Fibroblast of lung (primary cell): ENCODE data around the gene BBOF1. TPM values are rescaled to one million over a fixed set of nuclear protein-coding genes. Genes with fewer than 3 reads are reported as not detected.
"Not testable (repeated sequence)": the region's sequence is repeated elsewhere in the genome, so short reads cannot be mapped to it uniquely, and the experiment has no call there.

ENCODE experiments used
- DNase-seq, 2 donors: peaks; one replicate each; pipeline versions ENCODE4 v3.0.0 to v3.0.0-alpha.2; 2010; ENCODE audit warnings: low read depth in 2 of 2
- H2AFZ ChIP-seq: 2 replicates; pipeline ENCODE4 v1.5.1; 2012; ENCODE audit warnings: low read length, control low read depth, inconsistent platforms
- H3K27ac ChIP-seq: 2 replicates; pipeline ENCODE4 v1.5.1; 2011; ENCODE audit warnings: low read length, control low read depth; ENCODE audit not compliant: insufficient read depth
- H3K27me3 ChIP-seq: 2 replicates; pipeline ENCODE4 v1.5.1; 2011; ENCODE audit warnings: mild to moderate bottlenecking, low read length; ENCODE audit not compliant: control insufficient read depth, insufficient read depth
- H3K36me3 ChIP-seq: 2 replicates; pipeline ENCODE4 v1.5.1; 2011; ENCODE audit warnings: low read length; ENCODE audit not compliant: control insufficient read depth, insufficient read depth
- H3K4me1 ChIP-seq: 2 replicates; pipeline ENCODE4 v1.5.1; 2011; ENCODE audit warnings: low read length; ENCODE audit not compliant: control insufficient read depth, insufficient read depth; ENCODE audit errors: extremely low read depth
- H3K4me2 ChIP-seq: 2 replicates; pipeline ENCODE4 v1.5.1; 2011; ENCODE audit warnings: low read length, control low read depth; ENCODE audit not compliant: insufficient read depth; ENCODE audit errors: extremely low read depth
- H3K4me3 ChIP-seq, 4 experiments: fragments of 200-600 bp in 1 of 4; sonication (generic) in 1 of 4; replicated peaks in 1 of 4; 2 replicates each; pipeline ENCODE4 v1.5.1; 2011 to 2016; ENCODE audit warnings: low read length in 4 of 4, low read depth in 3 of 4, mild to moderate bottlenecking in 3 of 4, control low read depth in 2 of 4, inconsistent platforms in 1 of 4, mixed read lengths in 1 of 4; ENCODE audit not compliant: insufficient read depth in 1 of 4; ENCODE audit errors: control extremely low read depth in 1 of 4
- H3K79me2 ChIP-seq: 2 replicates; pipeline ENCODE4 v1.5.1; 2012; ENCODE audit warnings: mild to moderate bottlenecking, low read length, inconsistent platforms; ENCODE audit not compliant: control insufficient read depth, insufficient read depth
- H3K9ac ChIP-seq: 2 replicates; pipeline ENCODE4 v1.5.1; 2011; ENCODE audit warnings: mild to moderate bottlenecking, low read length, control low read depth; ENCODE audit not compliant: insufficient read depth
- H3K9me3 ChIP-seq: 2 replicates; pipeline ENCODE4 v1.5.1; 2012; ENCODE audit warnings: low read depth, low read length; ENCODE audit not compliant: control insufficient read depth, insufficient read depth
- H4K20me1 ChIP-seq: 2 replicates; pipeline ENCODE4 v1.5.1; 2011; ENCODE audit warnings: low read length; ENCODE audit not compliant: control insufficient read depth, insufficient read depth; ENCODE audit errors: extremely low read depth
- polyA plus RNA-seq, 2 donors: library from polyadenylated mRNA; depleted of rRNA in 1 of 2; stranded (reverse) in 1 of 2; unstranded in 1 of 2; fragments of >200 nt; gene quantifications; 2 replicates each; pipeline ENCODE4 v1.2.1, GENCODE V29; 2011 to 2012; ENCODE audit warnings: missing spikeins in 1 of 2
- total RNA-seq: library from RNA; depleted of rRNA; stranded (reverse); fragments of >200 nt; gene quantifications from 2 replicates; pipeline ENCODE4 v1.2.1, GENCODE V29; 2014
- TF ChIP-seq, protein P1 (sequence below), 2 donors: IDR thresholded peaks in 1 of 2; conservative IDR thresholded peaks in 1 of 2; 1 replicate in 1 of 2; 2 replicates in 1 of 2; pipeline ENCODE4 v1.5.1; 2011 to 2012; ENCODE audit warnings: low read length in 2 of 2, control low read depth in 1 of 2, inconsistent platforms in 1 of 2, low read depth in 1 of 2, mild to moderate bottlenecking in 1 of 2

The BBOF1 gene
- total and polyA plus RNA-seq, 2 donors (not counting 1 experiment from before 2014, with no cell fraction given) = 3.8 to 7.8 TPM

DNA sequence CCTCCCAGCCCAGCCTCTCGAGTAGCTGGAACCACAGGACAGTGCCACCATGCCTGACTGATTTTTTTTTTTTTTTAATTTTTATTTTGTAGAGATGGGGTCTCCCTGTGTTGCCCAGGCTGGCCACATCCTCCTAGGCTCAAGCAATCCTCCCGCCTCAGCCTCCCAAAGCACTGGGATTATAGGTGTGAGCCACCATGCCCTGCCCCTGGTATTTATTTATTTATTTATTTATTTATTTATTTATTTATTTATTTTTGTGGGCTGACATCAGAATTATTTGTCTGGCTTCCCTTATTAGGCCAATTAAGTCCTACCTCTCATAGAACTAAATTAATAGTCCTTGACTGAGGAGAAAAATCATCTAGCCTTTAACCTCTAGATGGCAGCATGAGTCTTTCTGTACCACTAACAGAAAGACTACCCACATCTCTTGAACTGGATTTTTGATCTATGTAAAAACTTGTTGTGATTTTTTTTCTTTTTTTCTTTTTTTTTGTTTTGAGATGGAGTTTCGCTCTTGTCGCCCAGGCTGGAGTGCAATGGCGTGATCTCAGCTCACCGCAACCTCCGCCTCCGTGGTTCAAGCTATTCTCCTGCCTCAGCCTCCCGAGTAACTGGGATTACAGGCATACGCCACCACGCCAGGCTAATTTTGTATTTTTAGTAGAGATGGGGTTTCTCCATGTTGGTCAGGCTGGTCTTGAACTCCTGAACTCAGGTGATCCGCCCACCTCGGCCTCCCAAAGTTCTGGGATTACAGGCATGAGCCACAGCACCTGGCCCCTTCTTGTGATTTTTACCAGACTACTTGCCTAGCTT, 92.5 kb downstream of the BBOF1 start:
- H4K20me1 ChIP-seq, H3K79me2 ChIP-seq, H3K27me3 ChIP-seq, H3K4me1 ChIP-seq, H3K27ac ChIP-seq, H3K9me3 ChIP-seq, H3K36me3 ChIP-seq, H3K4me3 ChIP-seq, H2AFZ ChIP-seq, H3K4me2 ChIP-seq, H3K9ac ChIP-seq: not testable (repeated sequence)
- TF ChIP-seq, protein P1, sequence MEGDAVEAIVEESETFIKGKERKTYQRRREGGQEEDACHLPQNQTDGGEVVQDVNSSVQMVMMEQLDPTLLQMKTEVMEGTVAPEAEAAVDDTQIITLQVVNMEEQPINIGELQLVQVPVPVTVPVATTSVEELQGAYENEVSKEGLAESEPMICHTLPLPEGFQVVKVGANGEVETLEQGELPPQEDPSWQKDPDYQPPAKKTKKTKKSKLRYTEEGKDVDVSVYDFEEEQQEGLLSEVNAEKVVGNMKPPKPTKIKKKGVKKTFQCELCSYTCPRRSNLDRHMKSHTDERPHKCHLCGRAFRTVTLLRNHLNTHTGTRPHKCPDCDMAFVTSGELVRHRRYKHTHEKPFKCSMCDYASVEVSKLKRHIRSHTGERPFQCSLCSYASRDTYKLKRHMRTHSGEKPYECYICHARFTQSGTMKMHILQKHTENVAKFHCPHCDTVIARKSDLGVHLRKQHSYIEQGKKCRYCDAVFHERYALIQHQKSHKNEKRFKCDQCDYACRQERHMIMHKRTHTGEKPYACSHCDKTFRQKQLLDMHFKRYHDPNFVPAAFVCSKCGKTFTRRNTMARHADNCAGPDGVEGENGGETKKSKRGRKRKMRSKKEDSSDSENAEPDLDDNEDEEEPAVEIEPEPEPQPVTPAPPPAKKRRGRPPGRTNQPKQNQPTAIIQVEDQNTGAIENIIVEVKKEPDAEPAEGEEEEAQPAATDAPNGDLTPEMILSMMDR (conservative IDR thresholded peaks at IDR 0.05 in 1 of 2, IDR thresholded peaks at IDR 0.05 in 1 of 2; ENCODE audit: low read depth in 1 of 2, low read length in 2 of 2) = peak; percentile 36 to 63
- DNase-seq = peak; percentile 41 to 78

Other genes with a start within 250 kb of the BBOF1 start
- 7.2 and 7.9 TPM in 2 replicates for gene PTGR2, start 167.5 kb upstream of the BBOF1 start, total RNA-seq
- gene PTGR2, start 167.5 kb upstream of the BBOF1 start, polyA plus RNA-seq = 5.6 and 5.7 TPM in 2 replicates
- 71.4 and 80.4 TPM in 2 replicates for gene ZNF410, start 132.5 kb upstream of the BBOF1 start, total RNA-seq
- 45.7 and 46.5 TPM in 2 replicates for gene ZNF410, start 132.5 kb upstream of the BBOF1 start, polyA plus RNA-seq
- 4.1 and 5.3 TPM in 2 replicates for gene FAM161B, start 69.3 kb upstream of the BBOF1 start, total RNA-seq
- 2.8 and 3.7 TPM in 2 replicates for gene FAM161B, start 69.3 kb upstream of the BBOF1 start, polyA plus RNA-seq
- 13.4 and 18.0 TPM in 2 replicates for gene COQ6, start 69.0 kb upstream of the BBOF1 start, total RNA-seq
- 20.8 and 23.2 TPM in 2 replicates for gene COQ6, start 69.0 kb upstream of the BBOF1 start, polyA plus RNA-seq
- 6.7 and 9.6 TPM in 2 replicates for gene ENTPD5, start 61 bp upstream of the BBOF1 start, total RNA-seq
- gene ENTPD5, start 61 bp upstream of the BBOF1 start, polyA plus RNA-seq = 11.5 and 13.7 TPM in 2 replicates
- 19.5 and 38.6 TPM in 2 replicates for gene ALDH6A1, start 65.1 kb downstream of the BBOF1 start, total RNA-seq
- gene ALDH6A1, start 65.1 kb downstream of the BBOF1 start, polyA plus RNA-seq = 16.2 and 21.7 TPM in 2 replicates
- gene LIN52, start 65.6 kb downstream of the BBOF1 start, total RNA-seq = 8.2 and 11.9 TPM in 2 replicates
- gene LIN52, start 65.6 kb downstream of the BBOF1 start, polyA plus RNA-seq = 7.5 and 9.5 TPM in 2 replicates
- not detected in 2 replicates for gene VSX2, start 220.1 kb downstream of the BBOF1 start, total RNA-seq
- gene VSX2, start 220.1 kb downstream of the BBOF1 start, polyA plus RNA-seq = not detected in 2 replicates